ENCODE results near the gene ASPA. TPM values are rescaled to one million over a fixed set of nuclear protein-coding genes. Genes with fewer than 3 reads are reported as not detected.

ASPA gene
- total RNA-seq, 6 experiments from 2014 or later: not detected

GRCh38 chr17:3543453-3543852 lies 67.7 kb downstream of the ASPA start:
- Mint-ChIP-seq H3K4me1 (ENCODE audit: low read depth) (no peaks in the 10 kb centered on the region), H3K27ac (no peak overlapping the region), H3K27me3 (ENCODE audit: insufficient read depth) (peaks cover 24% of the 10 kb centered on the region), H3K4me3 (no peak overlapping the region), H3K36me3 (ENCODE audit: low read depth) (no peaks in the 10 kb centered on the region), H3K9me3 (no peaks in the 10 kb centered on the region)
- no peak for DNase-seq
- no peak for TF ChIP-seq CTCF (IDR thresholded peaks at IDR 0.05)

- Mint-ChIP-seq H3K27me3 (ENCODE audit: insufficient read depth) (peaks cover 24% of the 10 kb centered on the region), H3K36me3 (ENCODE audit: low read depth) (no peaks in the 10 kb centered on the region), H3K4me1 (ENCODE audit: low read depth) (peaks cover under 1% of the 10 kb centered on the region; the same call in 1 of the 2 replicates), H3K4me3 (no peak overlapping the region), H3K9me3 (peaks cover 1% of the 10 kb centered on the region; the same call in 1 of the 2 replicates), H3K27ac (no peak overlapping the region)
- no peak for TF ChIP-seq CTCF (IDR thresholded peaks at IDR 0.05)
- DNase-seq: no peak
These were observed 68.6 kb downstream of the ASPA start for GRCh38 chr17:3544365-3544764.

- peaks cover 8% of the 10 kb centered on the region for H3K4me1 Mint-ChIP-seq (ENCODE audit: low read depth)
- H3K27ac Mint-ChIP-seq: no peak overlapping the region
- H3K9me3 Mint-ChIP-seq: peaks cover 6% of the 10 kb centered on the region; the same call in 1 of the 2 replicates
- DNase-seq: no peak
- no peak for TF ChIP-seq CTCF (IDR thresholded peaks at IDR 0.05)
- H3K4me3 Mint-ChIP-seq: no peak overlapping the region
- no peaks in the 10 kb centered on the region for H3K36me3 Mint-ChIP-seq (ENCODE audit: low read depth)
- peaks cover 22% of the 10 kb centered on the region for H3K27me3 Mint-ChIP-seq (ENCODE audit: insufficient read depth)
These were observed 69.4 kb downstream of the ASPA start for GRCh38 chr17:3545151-3545550.

GRCh38 chr17:3546521-3546920 lies 70.7 kb downstream of the ASPA start:
- DNase-seq: no peak
- Mint-ChIP-seq H3K9me3 (peaks cover 6% of the 10 kb centered on the region; the same call in 1 of the 2 replicates), H3K36me3 (ENCODE audit: low read depth) (no peaks in the 10 kb centered on the region), H3K4me3 (no peak overlapping the region), H3K27me3 (ENCODE audit: insufficient read depth) (peaks cover 9% of the 10 kb centered on the region), H3K27ac (no peak overlapping the region), H3K4me1 (ENCODE audit: low read depth) (peaks cover 20% of the 10 kb centered on the region)
- no peak for TF ChIP-seq CTCF (IDR thresholded peaks at IDR 0.05)

DNA sequence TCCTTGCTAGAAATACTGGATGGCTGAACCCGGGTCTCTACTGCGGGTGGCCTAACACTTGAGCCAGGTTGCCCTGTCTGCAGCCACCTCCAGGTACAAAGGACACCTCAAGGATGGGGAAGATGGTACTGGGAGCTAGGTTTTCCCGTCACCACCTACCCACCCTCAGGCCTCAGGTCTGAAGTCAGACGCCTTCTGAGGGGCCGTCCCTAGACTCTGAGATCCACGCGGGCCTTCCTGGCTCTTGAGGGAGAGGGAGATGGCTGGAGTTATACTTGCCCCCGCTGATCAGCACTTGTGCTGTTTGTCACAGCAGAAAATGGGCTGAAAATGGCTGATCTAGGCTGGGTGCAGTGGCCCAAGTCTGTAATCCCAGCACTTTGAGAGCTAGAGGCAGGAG lies 71.2 kb downstream of the ASPA start:
- H3K4me1 Mint-ChIP-seq (ENCODE audit: low read depth): peaks cover 20% of the 10 kb centered on the region
- no peaks in the 10 kb centered on the region for H3K36me3 Mint-ChIP-seq (ENCODE audit: low read depth)
- peaks cover 6% of the 10 kb centered on the region; the same call in 1 of the 2 replicates for H3K9me3 Mint-ChIP-seq
- H3K4me3 Mint-ChIP-seq: no peak overlapping the region
- no peak overlapping the region for H3K27ac Mint-ChIP-seq
- peaks cover 7% of the 10 kb centered on the region for H3K27me3 Mint-ChIP-seq (ENCODE audit: insufficient read depth)
- DNase-seq: no peak
- TF ChIP-seq CTCF (IDR thresholded peaks at IDR 0.05): no peak

- no peak for TF ChIP-seq CTCF (IDR thresholded peaks at IDR 0.05)
These were observed 71.8 kb downstream of the ASPA start for GRCh38 chr17:3547628-3548027.

More at GRCh38 chr17:3547628-3548027, 71.8 kb downstream of the ASPA start:
- Mint-ChIP-seq H3K4me1 (ENCODE audit: low read depth) (peaks cover 20% of the 10 kb centered on the region), H3K27ac (no peak overlapping the region), H3K9me3 (peaks cover 6% of the 10 kb centered on the region; the same call in 1 of the 2 replicates), H3K4me3 (no peak overlapping the region), H3K27me3 (ENCODE audit: insufficient read depth) (peaks cover 7% of the 10 kb centered on the region), H3K36me3 (ENCODE audit: low read depth) (no peaks in the 10 kb centered on the region)
- no peak for DNase-seq

Measured in HFFc6 (cell line).